Measurements from ENCODE around the gene CNBD2.
A peak's percentile ranks its signal among the peaks of the same experiment; 100 is the strongest.
"Not testable (repeated sequence)": the region's sequence is repeated elsewhere in the genome, so short reads cannot be mapped to it uniquely, and the experiment has no call there.

The CNBD2 gene

DNA sequence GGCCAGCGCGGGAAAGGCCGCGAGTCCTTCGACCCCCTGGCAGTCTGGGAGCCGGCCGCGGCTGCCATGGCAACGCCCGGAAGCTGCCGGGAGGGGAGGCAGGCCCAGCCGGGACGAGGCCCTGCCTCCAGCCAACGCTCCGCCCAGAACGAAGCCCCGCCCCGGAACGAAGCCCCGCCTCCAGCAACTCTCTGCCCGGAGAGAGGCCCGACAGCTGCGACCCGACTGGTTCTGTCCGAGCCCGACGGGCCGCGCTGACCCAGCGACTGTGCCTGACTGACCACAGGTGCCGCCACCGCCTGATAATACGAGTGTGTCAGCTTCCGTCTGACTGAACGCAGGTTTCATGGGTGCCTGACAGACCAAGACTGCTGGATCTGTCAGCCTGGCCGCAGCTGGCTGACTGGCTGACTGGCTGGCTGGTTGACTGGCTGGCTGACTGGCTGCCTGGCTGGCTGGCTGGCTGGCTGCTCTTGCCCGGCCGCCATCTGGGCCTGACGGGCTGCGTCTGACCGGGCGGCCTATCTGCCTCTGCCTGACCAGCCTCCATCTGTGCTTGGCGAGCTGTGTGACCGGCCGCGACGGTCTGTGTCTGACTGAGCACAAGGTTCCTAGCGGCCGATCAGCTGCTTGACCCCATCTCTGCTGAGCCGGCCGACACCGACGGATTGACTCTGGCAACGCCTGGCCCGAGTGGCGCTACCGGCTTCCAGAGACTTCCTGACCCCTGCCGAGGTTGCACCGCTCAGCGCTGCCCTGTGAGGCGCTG lies 96.5 kb downstream of the CNBD2 start:
- peak; percentile 95 for DNase-seq

DNA sequence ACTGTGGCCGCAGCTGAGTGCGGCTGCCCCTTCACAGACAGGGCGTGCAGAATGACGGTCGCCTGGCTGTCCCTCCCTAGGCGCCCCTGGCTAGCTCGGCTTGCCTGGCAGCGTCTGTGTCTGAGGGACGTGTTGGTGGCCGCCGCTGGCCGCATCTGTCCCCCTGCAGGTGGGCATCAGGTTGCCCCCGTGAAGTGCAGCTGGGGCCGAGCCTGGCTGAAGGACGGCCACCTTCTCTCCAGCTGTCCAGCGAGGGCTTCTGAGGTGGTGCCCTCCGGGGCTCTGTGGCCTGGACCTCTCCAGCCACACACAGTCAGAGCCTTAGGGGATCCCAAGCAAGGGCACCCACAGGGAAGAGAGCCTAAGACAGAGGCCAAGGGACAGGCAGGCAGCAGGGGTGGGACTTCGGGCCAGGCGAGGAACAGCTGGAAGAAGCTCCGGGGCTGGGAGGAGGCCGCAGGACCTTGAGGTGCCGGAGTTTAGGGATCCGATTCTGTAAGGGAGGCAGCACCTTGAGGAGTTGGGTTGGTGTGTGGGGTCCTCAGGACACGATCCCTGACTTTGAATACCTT lies 97.1 kb downstream of the CNBD2 start:
- no peak for DNase-seq

DNA sequence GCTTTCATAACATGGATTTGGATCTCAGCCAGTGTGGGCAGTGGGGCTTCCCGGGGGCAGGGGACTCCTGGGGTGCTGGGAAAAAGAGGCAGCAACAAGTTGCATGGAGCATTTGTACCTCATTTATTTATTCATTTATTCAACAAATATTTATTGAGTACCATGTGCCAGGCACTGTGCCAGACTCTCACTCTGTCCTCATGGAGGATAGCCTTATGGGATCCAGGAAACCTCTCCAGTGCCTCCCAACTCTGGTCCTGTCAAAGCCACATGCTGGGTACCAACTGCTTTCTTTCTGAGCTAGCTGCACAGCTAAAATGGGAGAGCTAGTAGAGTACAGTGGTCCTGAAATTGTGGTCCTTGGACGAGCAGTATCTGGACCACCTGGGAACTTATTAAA lies 98.4 kb downstream of the CNBD2 start:
- DNase-seq, result no peak

DNA sequence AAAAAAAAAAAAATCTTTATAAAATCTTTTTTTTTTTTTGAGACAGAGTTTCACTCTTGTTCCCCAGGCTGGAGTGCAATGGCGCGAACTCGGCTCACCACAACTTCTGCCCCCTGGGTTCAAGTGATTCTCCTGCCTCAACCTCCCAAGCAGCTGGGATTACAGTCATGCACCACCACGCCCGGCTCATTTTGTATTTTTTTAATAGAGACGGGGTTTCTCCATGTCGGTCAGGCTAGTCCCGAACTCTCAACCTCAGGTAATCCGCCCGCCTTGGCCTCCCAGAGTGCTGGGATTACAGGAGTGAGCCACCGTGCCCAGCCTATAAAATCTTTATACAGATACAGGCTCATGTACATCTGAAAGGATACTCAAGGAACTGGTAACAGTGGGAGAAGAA lies 100.1 kb downstream of the CNBD2 start:
- DNase-seq, result not testable (repeated sequence)

DNA sequence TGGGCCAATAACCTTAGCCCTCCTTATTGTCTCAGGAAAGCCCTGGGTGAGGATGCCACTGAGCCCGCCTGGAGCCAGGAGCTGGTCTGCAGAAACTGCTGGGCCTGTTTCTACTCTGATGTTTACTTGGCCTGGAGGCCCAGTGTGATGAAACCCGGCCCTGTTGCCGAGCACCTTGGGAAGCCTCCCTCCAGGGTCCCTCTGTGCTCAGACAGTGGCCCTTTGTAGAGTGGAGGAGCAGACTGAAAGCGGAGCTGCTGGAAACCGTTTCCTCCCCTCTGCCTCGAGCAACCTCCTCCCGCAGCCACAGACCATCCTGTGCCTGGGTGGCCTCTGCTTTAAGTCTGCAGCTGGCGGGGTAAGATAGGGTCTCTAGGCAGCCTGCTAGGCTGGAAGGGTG lies 102.1 kb downstream of the CNBD2 start:
- no peak for DNase-seq

DNA sequence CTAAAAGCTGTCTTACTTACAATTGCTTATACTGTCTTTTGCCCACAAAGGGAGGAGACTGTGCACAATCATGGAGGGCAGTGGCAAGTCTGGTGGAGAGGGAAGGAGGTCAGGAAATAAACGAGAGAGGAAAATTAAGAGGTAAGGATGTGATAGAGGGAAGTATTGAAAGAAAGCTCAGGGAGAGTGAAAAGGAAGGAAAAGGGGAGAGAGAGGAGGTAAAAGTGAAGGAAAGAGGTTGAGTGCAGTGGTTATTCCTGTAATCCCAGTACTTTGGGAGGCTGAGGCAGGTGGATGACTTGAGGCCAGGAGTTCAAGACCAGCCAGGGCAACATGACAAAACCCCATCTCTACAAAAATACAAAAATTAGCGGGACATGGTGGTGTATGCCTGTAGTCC lies 103.5 kb downstream of the CNBD2 start:
- DNase-seq, result no peak

GRCh38 chr20:36074983-36075382 lies 106.6 kb downstream of the CNBD2 start:
- DNase-seq, result no peak

- DNase-seq, result not testable (repeated sequence)
These were observed 109.4 kb downstream of the CNBD2 start for GRCh38 chr20:36077762-36078161.

GRCh38 chr20:36079486-36079885 lies 111.1 kb downstream of the CNBD2 start:
- no peak for DNase-seq

- DNase-seq, result not testable (repeated sequence)
These were observed 111.6 kb downstream of the CNBD2 start for GRCh38 chr20:36079984-36080383.

Measured in activated CD4-positive, alpha-beta T cell treated with anti-CD3 and anti-CD28 coated beads, Interleukin-2, Interleukin-6, amounts not matched to agents 100 ng/mL and 50 ng/mL, durations not matched to agents 16 hours and 8 hours (primary cell).